HG02981 (cell line): Measurements from ENCODE around the gene DNAAF5.
A peak's percentile ranks its signal among the peaks of the same experiment; 100 is the strongest.

ENCODE experiments used
- ATAC-seq: cut with Tn5 transposase; IDR thresholded peaks from one replicate; pipeline ENCODE4 v1.9.1; 2021; ENCODE audit warnings: mild to moderate bottlenecking, moderate library complexity; ENCODE audit not compliant: unreplicated experiment

DNAAF5 gene

DNA sequence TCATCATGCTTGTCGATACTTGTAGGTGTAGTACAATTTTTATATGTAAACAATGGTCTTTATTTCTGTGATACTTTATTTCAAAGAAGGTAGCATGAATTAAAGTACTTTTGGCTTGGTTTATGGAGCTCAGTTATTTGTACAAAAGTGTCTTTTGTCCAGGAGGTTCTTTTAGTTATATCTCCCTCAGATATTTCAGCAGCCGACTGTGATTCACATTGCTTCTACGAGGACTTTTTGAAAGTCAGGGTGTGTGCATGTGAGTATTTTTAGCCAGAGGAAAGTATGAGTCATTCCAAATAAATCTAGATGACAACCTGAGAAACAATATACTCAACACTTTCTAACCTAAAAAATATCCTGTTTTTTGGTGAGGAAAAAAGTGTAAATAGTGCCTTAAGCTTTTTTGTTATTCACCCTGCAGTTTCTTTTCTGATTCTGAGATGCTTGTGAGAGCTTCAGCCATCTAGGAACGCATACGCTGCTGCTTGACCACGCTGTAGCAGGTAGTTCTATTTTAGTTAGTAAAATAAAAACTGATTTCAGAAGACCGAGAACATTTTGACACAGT is 105.2 kb downstream of the DNAAF5 start:
- peak; percentile 50 for ATAC-seq

DNA sequence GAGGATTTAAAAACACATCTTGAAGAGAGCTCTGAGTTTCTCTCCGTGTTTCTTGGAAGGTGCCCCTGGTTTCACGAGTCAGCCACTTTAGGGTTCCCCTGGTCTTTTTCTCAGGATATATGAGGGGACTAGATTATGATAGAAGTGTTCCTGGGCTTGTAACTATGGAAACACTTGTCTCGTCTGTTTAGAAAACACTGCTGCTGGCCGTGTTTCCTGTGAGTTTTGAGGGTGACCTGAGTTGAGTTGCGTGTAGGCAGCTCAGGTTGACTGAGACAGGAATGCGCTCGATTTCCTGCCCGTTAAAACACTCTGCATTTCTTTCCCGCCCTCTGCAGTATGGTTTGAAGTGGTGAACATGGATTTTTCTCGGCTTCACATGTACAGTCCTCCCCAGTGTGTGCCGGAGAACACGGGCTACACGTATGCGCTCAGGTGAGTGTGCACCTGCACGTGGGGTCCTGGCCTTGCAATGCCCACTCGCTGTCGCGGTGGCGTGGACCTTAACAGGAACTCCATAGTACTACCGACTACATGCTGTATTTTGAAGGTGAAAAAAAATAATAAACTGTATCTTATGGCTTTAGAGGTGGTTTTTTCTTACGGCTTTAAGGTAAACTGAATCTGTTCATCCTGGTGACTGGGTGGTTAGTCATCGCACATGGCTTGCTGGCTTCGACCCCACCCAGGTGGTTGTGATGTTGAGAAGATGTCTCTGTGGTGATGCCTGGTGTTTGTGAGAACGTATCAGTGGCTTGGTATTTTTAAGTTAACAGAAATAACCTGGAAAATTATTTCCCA is 105.9 kb downstream of the DNAAF5 start, which contains the start of gene SUN1:
Gene SUN1 (plus strand): TSS at position 310 of the 801 bp plus-strand sequence. CDS start 49 bp downstream, at position 359.
- ATAC-seq, result peak; percentile 51

DNA sequence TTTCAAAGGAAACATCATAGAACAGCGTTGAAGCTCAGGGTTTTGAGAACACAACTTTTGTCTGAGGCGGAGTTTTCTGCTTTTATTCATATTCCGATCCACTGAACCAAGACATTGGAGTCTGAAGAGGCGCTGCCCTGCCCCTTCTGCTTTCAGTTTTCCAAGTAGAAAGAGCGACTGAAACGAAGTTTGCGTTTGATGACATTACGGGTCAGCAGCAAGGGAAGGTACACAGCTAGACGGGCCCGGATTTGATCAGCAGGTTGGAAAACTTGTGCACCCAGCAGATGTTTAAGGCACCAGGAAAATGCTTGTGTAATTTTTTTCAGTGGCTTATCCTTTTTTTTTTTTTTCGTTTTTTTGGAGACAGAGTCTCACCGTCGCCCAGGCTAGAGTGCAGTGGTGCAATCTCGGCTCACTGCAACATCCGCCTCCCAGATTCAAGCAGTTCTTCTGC is 106.5 kb downstream of the DNAAF5 start:
- no peak for ATAC-seq

DNA sequence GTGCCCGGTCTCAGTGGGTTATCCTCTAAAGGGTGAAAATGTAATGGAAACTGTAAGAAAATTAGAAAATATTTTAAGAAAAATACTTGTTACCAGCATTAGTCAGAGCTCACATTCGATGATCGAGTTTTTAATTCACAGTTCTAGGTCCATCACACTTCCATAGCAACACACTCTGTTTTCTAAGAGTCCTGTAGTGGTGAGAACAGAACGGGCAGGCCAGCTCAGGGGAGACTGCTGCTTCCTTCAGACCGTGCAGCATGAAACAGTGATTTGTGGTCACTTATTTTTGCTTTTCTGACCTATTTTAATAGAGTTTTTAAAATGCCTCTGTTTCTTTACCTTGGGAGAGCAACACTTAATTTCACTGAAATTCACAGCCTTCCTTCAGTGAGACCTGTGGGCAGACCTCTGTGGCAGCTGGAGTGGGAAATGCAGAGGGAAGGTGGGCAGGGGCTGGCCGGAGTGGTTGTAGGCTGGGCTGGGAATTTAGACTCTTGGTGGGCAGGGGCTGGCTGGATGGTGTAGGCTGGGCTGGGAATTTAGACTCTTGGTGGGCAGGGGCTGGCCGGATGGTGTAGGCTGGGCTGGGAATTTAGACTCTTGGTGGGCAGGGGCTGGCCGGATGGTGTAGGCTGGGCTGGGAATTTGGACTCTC is 107.2 kb downstream of the DNAAF5 start:
- no peak for ATAC-seq

DNA sequence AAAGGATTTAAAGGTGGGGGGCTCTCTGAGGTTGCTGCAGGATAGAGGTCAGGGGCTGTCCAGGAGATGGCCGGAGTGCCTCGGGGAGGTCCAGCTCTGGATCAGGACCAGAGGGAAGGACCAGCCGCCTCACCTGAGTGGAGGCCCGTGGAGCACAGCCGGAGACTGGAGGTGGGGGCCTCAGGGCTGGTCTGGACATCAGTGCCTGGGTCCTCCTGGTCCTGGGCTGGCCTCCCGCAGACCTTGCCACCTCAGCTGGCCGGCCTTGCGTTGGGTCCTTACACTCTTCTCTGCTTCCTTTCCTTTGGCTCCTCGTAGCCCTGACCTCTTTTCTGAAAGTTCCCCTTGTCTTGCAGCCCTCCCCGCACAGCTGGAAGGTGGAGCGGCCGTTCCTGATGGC is 107.8 kb downstream of the DNAAF5 start:
- no peak for ATAC-seq

DNA sequence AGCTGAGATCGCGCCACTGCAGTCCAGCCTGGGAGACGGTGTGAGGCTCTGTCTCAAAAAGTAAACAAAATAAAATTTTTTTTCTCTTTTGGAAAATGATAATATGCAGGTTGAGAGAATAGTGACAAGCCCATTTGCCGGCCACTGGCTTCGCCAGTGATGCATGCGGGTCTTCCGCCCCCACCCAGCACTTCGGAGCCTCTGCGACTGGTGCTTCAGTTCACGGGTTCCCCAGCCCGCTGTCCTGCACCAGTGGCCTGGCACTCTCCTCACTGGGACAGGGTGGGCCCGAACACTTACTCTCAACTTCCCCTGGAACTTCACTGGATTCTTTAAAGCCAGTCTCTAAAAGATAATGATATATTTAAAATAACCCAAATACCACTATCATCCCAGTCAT is 108.5 kb downstream of the DNAAF5 start:
- no peak for ATAC-seq

DNA sequence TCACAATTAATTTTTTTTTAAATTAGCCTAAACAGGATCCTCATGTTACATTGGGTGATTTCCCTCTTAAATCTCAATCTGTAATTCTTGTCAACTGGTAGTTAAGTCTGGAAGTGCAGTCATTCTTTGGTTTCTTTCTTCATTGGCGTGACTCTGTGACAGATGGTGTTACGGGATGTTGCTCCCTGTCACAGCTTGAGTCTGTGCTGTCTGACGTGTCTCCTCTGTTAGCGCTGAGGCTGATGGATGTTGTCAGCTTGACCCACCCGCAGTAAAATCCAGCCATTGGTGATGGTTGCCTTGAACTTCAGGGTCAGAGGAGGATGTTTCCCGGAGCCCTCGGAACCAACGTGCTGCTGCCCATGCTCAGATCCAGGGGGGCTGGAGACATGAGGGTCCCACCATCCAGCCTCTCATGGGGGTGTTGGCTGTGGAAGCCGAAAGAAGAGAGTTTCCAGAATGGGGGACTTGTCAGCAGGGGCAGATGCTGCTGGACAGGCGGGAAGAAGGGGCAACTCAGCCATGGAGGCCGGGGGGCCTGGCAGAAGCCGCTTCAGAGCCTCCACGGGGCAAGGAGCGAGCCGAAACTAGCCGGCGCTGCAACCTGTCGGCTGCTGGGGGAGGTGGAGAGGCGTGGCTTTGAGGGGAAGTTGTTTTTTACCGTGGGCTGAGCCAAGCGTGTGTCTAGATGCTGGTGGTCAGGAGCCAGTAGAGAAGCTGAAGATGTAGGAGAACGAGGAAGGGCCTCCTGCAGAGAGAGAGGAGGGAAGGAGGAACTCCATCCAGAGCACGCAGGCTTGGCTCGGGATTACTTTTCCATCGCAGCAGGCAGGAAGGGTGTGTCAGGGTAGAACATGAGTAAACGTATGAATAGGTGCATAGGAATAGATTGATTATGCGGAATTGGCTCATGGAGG is 109.2 kb downstream of the DNAAF5 start:
- ATAC-seq, result no peak
